Measurements from ENCODE around the gene BMPER. TPM values are rescaled to one million over a fixed set of nuclear protein-coding genes. Genes with fewer than 3 reads are reported as not detected.

The BMPER gene
- total RNA-seq, 1 experiment from 2014 or later = not detected

DNA sequence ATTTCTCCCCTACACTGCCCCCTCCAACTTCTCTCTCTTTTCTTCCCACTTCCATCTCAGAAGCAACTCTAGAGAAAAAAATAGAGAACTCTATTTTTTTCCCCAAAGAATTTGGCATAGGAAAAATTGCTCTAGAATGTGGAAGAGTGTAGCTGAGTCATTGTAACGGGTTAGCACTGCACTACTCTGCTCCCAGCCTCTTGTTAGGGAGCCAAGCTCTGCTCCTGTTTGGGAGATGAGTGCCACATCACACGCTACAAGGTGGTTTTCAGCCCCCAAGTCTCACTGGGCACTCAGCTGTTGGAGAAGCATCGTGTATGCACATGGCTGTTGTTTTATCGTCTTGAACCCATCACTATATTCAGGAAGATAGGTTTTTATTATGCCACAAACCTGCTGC lies 136.4 kb downstream of the BMPER start:
- Histone ChIP-seq H3K27me3 (replicated peaks; ENCODE audit: control insufficient read depth, insufficient read depth, low read length) (no peaks in the 10 kb centered on the region), H3K36me3 (ENCODE audit: control insufficient read depth, insufficient read depth, low read length) (no peaks in the 10 kb centered on the region), H3K4me3 (ENCODE audit: low read depth, low read length) (no peak overlapping the region), H3K9me3 (no peaks in the 10 kb centered on the region), H3K4me1 (peaks cover 6% of the 10 kb centered on the region)
- no TSS peak for BruUV-seq (replicated peaks)
- Mint-ChIP-seq H3K27me3 (ENCODE audit: insufficient read depth, unreplicated experiment) (no peaks in the 10 kb centered on the region), H3K4me1 (ENCODE audit: low read depth, unreplicated experiment) (peaks cover 3% of the 10 kb centered on the region), H3K27ac (ENCODE audit: unreplicated experiment) (no peak overlapping the region), H3K4me3 (ENCODE audit: unreplicated experiment) (no peak overlapping the region), H3K36me3 (ENCODE audit: insufficient read depth, unreplicated experiment) (no peaks in the 10 kb centered on the region), H3K9me3 (ENCODE audit: unreplicated experiment) (no peaks in the 10 kb centered on the region)
- no peak for DNase-seq
- CTCF ChIA-PET = no interaction called here
- POLR2A ChIA-PET = no interaction called here
- TF ChIP-seq, protein P1, sequence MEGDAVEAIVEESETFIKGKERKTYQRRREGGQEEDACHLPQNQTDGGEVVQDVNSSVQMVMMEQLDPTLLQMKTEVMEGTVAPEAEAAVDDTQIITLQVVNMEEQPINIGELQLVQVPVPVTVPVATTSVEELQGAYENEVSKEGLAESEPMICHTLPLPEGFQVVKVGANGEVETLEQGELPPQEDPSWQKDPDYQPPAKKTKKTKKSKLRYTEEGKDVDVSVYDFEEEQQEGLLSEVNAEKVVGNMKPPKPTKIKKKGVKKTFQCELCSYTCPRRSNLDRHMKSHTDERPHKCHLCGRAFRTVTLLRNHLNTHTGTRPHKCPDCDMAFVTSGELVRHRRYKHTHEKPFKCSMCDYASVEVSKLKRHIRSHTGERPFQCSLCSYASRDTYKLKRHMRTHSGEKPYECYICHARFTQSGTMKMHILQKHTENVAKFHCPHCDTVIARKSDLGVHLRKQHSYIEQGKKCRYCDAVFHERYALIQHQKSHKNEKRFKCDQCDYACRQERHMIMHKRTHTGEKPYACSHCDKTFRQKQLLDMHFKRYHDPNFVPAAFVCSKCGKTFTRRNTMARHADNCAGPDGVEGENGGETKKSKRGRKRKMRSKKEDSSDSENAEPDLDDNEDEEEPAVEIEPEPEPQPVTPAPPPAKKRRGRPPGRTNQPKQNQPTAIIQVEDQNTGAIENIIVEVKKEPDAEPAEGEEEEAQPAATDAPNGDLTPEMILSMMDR (IDR thresholded peaks at IDR 0.05; ENCODE audit: insufficient read depth in 1 of 2, low read depth in 1 of 2, low read length in 1 of 2, severe bottlenecking in 1 of 2, unreplicated experiment in 1 of 2) = no peak
- intact Hi-C loops (cut with micrococcal nuclease; ENCODE audit: unreplicated experiment) = no loop called here

- TF ChIP-seq, protein P1 (IDR thresholded peaks at IDR 0.05; ENCODE audit: insufficient read depth in 1 of 2, low read depth in 1 of 2, low read length in 1 of 2, severe bottlenecking in 1 of 2, unreplicated experiment in 1 of 2) = no peak
- H3K4me1 ChIP-seq = no peaks in the 10 kb centered on the region; the same call in 1 of the 2 replicates
- H3K4me1 Mint-ChIP-seq (ENCODE audit: low read depth, unreplicated experiment) = no peaks in the 10 kb centered on the region
- no peaks in the 10 kb centered on the region for H3K36me3 Mint-ChIP-seq (ENCODE audit: insufficient read depth, unreplicated experiment)
- intact Hi-C loops (cut with micrococcal nuclease; ENCODE audit: unreplicated experiment) = no loop called here
- no peak overlapping the region for H3K4me3 ChIP-seq (ENCODE audit: low read depth, low read length)
- no peak overlapping the region for H3K4me3 Mint-ChIP-seq (ENCODE audit: unreplicated experiment)
- H3K9me3 ChIP-seq = no peaks in the 10 kb centered on the region
- no peak for DNase-seq
- ChIA-PET CTCF (no interaction called here), POLR2A (no interaction called here)
- H3K9me3 Mint-ChIP-seq (ENCODE audit: unreplicated experiment) = no peaks in the 10 kb centered on the region
- BruUV-seq (replicated peaks) = no TSS peak
- no peaks in the 10 kb centered on the region for H3K27me3 Mint-ChIP-seq (ENCODE audit: insufficient read depth, unreplicated experiment)
- H3K27me3 ChIP-seq (replicated peaks; ENCODE audit: control insufficient read depth, insufficient read depth, low read length) = no peaks in the 10 kb centered on the region
- H3K36me3 ChIP-seq (ENCODE audit: control insufficient read depth, insufficient read depth, low read length) = no peaks in the 10 kb centered on the region
- H3K27ac Mint-ChIP-seq (ENCODE audit: unreplicated experiment) = no peak overlapping the region
Observed at GRCh38 chr7:34042406-34042805, 137.1 kb downstream of the BMPER start.

- no peaks in the 10 kb centered on the region for H3K4me1 ChIP-seq
- DNase-seq = no peak
- H3K9me3 ChIP-seq = no peaks in the 10 kb centered on the region
- no peaks in the 10 kb centered on the region for H3K4me1 Mint-ChIP-seq (ENCODE audit: low read depth, unreplicated experiment)
- no peaks in the 10 kb centered on the region for H3K36me3 ChIP-seq (ENCODE audit: control insufficient read depth, insufficient read depth, low read length)
- H3K27me3 Mint-ChIP-seq (ENCODE audit: insufficient read depth, unreplicated experiment) = no peaks in the 10 kb centered on the region
- ChIA-PET POLR2A (no interaction called here), CTCF (no interaction called here)
- no peak overlapping the region for H3K27ac Mint-ChIP-seq (ENCODE audit: unreplicated experiment)
- H3K36me3 Mint-ChIP-seq (ENCODE audit: insufficient read depth, unreplicated experiment) = no peaks in the 10 kb centered on the region
- no TSS peak for BruUV-seq (replicated peaks)
- TF ChIP-seq, protein P1 (IDR thresholded peaks at IDR 0.05; ENCODE audit: insufficient read depth in 1 of 2, low read depth in 1 of 2, low read length in 1 of 2, severe bottlenecking in 1 of 2, unreplicated experiment in 1 of 2) = no peak
- no peaks in the 10 kb centered on the region for H3K27me3 ChIP-seq (replicated peaks; ENCODE audit: control insufficient read depth, insufficient read depth, low read length)
- no peak overlapping the region for H3K4me3 Mint-ChIP-seq (ENCODE audit: unreplicated experiment)
- intact Hi-C loops (cut with micrococcal nuclease; ENCODE audit: unreplicated experiment) = no loop called here
- H3K4me3 ChIP-seq (ENCODE audit: low read depth, low read length) = no peak overlapping the region
- H3K9me3 Mint-ChIP-seq (ENCODE audit: unreplicated experiment) = no peaks in the 10 kb centered on the region
Observed at GRCh38 chr7:34043461-34044305, 138.3 kb downstream of the BMPER start.
